K562 (cell line): Measurements from ENCODE around the gene FES. TPM values are rescaled to one million over a fixed set of nuclear protein-coding genes. Genes with fewer than 3 reads are reported as not detected.

Experiments used
- DDX20 ChIP-seq: fragments of 450-650 bp; IDR thresholded peaks from 2 replicates; pipeline ENCODE4 v1.6.1; 2016; ENCODE audit warnings: missing genetic modification characterization, low read depth, mild to moderate bottlenecking, missing compliant biosample characterization, moderate library complexity
- GABPA ChIP-seq: fragments of 200-800 bp; sonication (Bioruptor generic); conservative IDR thresholded peaks from 2 replicates; pipeline ENCODE4 v1.6.1; 2016; ENCODE audit warnings: low read depth, missing genetic modification characterization, missing compliant biosample characterization
- HDAC6 ChIP-seq: IDR thresholded peaks from 2 replicates; pipeline ENCODE4 v1.6.1; 2012; ENCODE audit warnings: low read depth, mild to moderate bottlenecking, control low read depth, inconsistent platforms, low read length, moderate library complexity
- HNRNPL ChIP-seq: fragments of 200-400 bp; formaldehyde crosslinking; IDR thresholded peaks from 2 replicates; pipeline ENCODE4 v1.6.1; 2017; ENCODE audit warnings: low read depth, mild to moderate bottlenecking, low read length
- KHSRP ChIP-seq: fragments of 450-650 bp; IDR thresholded peaks from 2 replicates; pipeline ENCODE4 v1.6.1; 2017
- MTA2 ChIP-seq: fragments of 450-650 bp; IDR thresholded peaks from 2 replicates; pipeline ENCODE4 v1.6.1; 2016; ENCODE audit warnings: low read depth
- SIN3A ChIP-seq, 2 experiments: fragments of 150-350 bp in 1 of 2; IDR thresholded peaks; 2 replicates each; pipeline ENCODE4 v1.6.1; 2011 to 2016; ENCODE audit warnings: borderline replicate concordance in 2 of 2, low read depth in 2 of 2, low read length in 2 of 2, mild to moderate bottlenecking in 2 of 2, moderate library complexity in 2 of 2; ENCODE audit not compliant: control insufficient read depth in 1 of 2
- SOX6 ChIP-seq: fragments of 450-650 bp; IDR thresholded peaks from 2 replicates; pipeline ENCODE4 v1.6.1; 2014; ENCODE audit warnings: mild to moderate bottlenecking
- TEAD2 ChIP-seq: fragments of 450-650 bp; IDR thresholded peaks from 2 replicates; pipeline ENCODE4 v1.6.1; 2016; ENCODE audit warnings: missing genetic modification characterization, control low read depth, missing compliant biosample characterization
- TGIF2 ChIP-seq: sonication (generic); formaldehyde crosslinking; IDR thresholded peaks from 2 replicates; pipeline ENCODE4 v1.8.1; 2022; ENCODE audit warnings: mild to moderate bottlenecking, missing genetic modification reagents, moderate library complexity
- WHSC1 ChIP-seq: IDR thresholded peaks from one replicate; pipeline ENCODE4 v1.6.1; 2012; ENCODE audit warnings: low read length, control low read depth, inconsistent platforms
- YY1 ChIP-seq, 3 experiments: IDR thresholded peaks; 2 replicates each; pipeline ENCODE4 v1.6.1; 2011; ENCODE audit warnings: low read length in 2 of 3, mild to moderate bottlenecking in 2 of 3, moderate library complexity in 2 of 3, borderline replicate concordance in 1 of 3, control low read depth in 1 of 3, low read depth in 1 of 3; ENCODE audit not compliant: insufficient read depth in 3 of 3, insufficient replicate concordance in 2 of 3, control insufficient read depth in 1 of 3, insufficient read length in 1 of 3; ENCODE audit errors: extremely low read depth in 1 of 3
- ZBTB33 ChIP-seq: sonication (generic); formaldehyde crosslinking; IDR thresholded peaks from 2 replicates; pipeline ENCODE4 v1.8.1; 2023; ENCODE audit warnings: mild to moderate bottlenecking, missing genetic modification reagents
- ZFP36 ChIP-seq: fragments of 150-350 bp; IDR thresholded peaks from 2 replicates; pipeline ENCODE4 v1.6.1; 2018; ENCODE audit warnings: low read length, low read depth; ENCODE audit not compliant: partially characterized antibody
- ZNF239 ChIP-seq: fragments of 250-450 bp; sonication (Bioruptor Pico); IDR thresholded peaks from 2 replicates; pipeline ENCODE4 v1.4.0; 2020; ENCODE audit warnings: mild to moderate bottlenecking
- polyA plus RNA-seq, 8 experiments: library from polyadenylated mRNA; depleted of rRNA in 4 of 8; stranded (reverse) in 5 of 8; unstranded in 3 of 8; fragments of >200 nt; fragmentation: Nextera tagmentation in 2 of 8; fragmentation: Illumina TruSeq in 1 of 8; extraction: Ambion mirVana in 2 of 8; extraction: Trizol in 1 of 8; gene quantifications; 2 replicates each; pipeline versions ENCODE4 v1.2.1 to v1.2.3, GENCODE V29; 2011 to 2014; ENCODE audit warnings: inconsistent platforms in 1 of 8, missing spikeins in 1 of 8
- total RNA-seq, 7 experiments: library from RNA; depleted of rRNA in 6 of 7; stranded (reverse); fragments of >200 nt in 6 of 7; fragmentation: Illumina TruSeq in 2 of 7; extraction: Trizol in 2 of 7; gene quantifications; 2 replicates each; pipeline versions ENCODE4 v1.2.1 to v1.2.3, GENCODE V29; 2011 to 2021; ENCODE audit warnings: low replicate concordance in 1 of 7

Gene FES
- total and polyA plus RNA-seq, 9 of the 15 experiments (the other 6 are each of a cell fraction or from before 2014, with no cell fraction given): 0.38 to 2.6 (median 0.82) TPM

GRCh38 chr15:90931828-90932659 lies 47.7 kb downstream of the FES start, which contains the start of gene HDDC3 (continued):
- peak; percentile 59; the same call in 1 of the 2 replicates for TF ChIP-seq HNRNPL
- peak; percentile 45 for TF ChIP-seq SOX6
- TF ChIP-seq TEAD2 (tag): no peak
- peak; percentile 67 for TF ChIP-seq GABPA
- TF ChIP-seq TGIF2 (CRISPR knock-in tag): no peak
- TF ChIP-seq HDAC6: no peak
- no peak for TF ChIP-seq MTA2
- no peak for TF ChIP-seq WHSC1
- TF ChIP-seq YY1 (IDR thresholded peaks at IDR 0.05; ENCODE audit: borderline replicate concordance in 1 of 3, control insufficient read depth in 1 of 3, extremely low read depth in 1 of 3, insufficient read depth in 3 of 3, insufficient read length in 1 of 3, insufficient replicate concordance in 2 of 3, low read depth in 1 of 3, low read length in 2 of 3): peak in 2 of 3 experiments; percentile 86
- no peak; the same call in 1 of the 2 replicates for TF ChIP-seq ZBTB33
- TF ChIP-seq ZNF239 (CRISPR knock-in tag): no peak
- no peak for TF ChIP-seq DDX20 (tag)
- peak in 1 of 2 experiments; percentile 71; a peak in 2 of 4 replicates for TF ChIP-seq SIN3A (IDR thresholded peaks at IDR 0.05; ENCODE audit: borderline replicate concordance in 2 of 2, control insufficient read depth in 1 of 2, low read depth in 2 of 2, low read length in 2 of 2)
- no peak for TF ChIP-seq KHSRP
- TF ChIP-seq ZFP36: no peak
